B cell (primary cell): ENCODE data around the gene LRIG3. TPM values are rescaled to one million over a fixed set of nuclear protein-coding genes. Genes with fewer than 3 reads are reported as not detected.

Experiments
- ATAC-seq: fragments of 200-7000 bp; cut with Tn5 transposase; one replicate; pipeline ENCODE4 v1.10.0; 2021; ENCODE audit warnings: low read depth, mild to moderate bottlenecking, moderate number of reproducible peaks, moderate library complexity
- CTCF ChIA-PET: fragments of 350-600 bp; sonication (Branson Sonifier 250); formaldehyde crosslinking; loops from one replicate; lab custom pipeline; 2021; ENCODE audit warnings: antibody characterized with exemption, inconsistent platforms; lab: Charles Lee
- POLR2A ChIA-PET: fragments of 350-600 bp; sonication (Branson Sonifier 250); formaldehyde crosslinking; loops from one replicate; lab custom pipeline; 2021; ENCODE audit warnings: antibody characterized with exemption; lab: Charles Lee
- DNase-seq: peaks from one replicate; pipeline ENCODE4 v3.0.0; 2013
- H2AFZ ChIP-seq: 2 replicates; pipeline ENCODE4 v1.6.1; 2012; ENCODE audit warnings: mild to moderate bottlenecking, low read depth, low read length; ENCODE audit not compliant: insufficient read depth, poor library complexity, severe bottlenecking
- H3K27ac ChIP-seq, 2 donors: 1 replicate in 1 of 2; 2 replicates in 1 of 2; pipeline ENCODE4 v1.5.1; 2012 to 2013; ENCODE audit warnings: low read length in 2 of 2, mild to moderate bottlenecking in 2 of 2, moderate library complexity in 1 of 2
- H3K27me3 ChIP-seq, 4 experiments: fragments of 200-600 bp in 1 of 4; sonication (generic) in 1 of 4; replicated peaks in 1 of 4; 1 replicate in 2 of 4; 2 replicates in 2 of 4; pipeline versions ENCODE4 v1.6.1 to v1.7.0; 2013 to 2016; ENCODE audit warnings: low read length in 3 of 4, mild to moderate bottlenecking in 2 of 4, mixed read lengths in 1 of 4, moderate library complexity in 1 of 4; ENCODE audit not compliant: insufficient read depth in 4 of 4, control insufficient read depth in 3 of 4; ENCODE audit errors: control extremely low read depth in 1 of 4
- H3K36me3 ChIP-seq, 2 experiments: replicated peaks in 1 of 2; 1 replicate in 1 of 2; 2 replicates in 1 of 2; pipeline versions ENCODE4 v1.6.1 to v1.7.1; 2013; ENCODE audit warnings: low read length in 1 of 2; ENCODE audit not compliant: insufficient read depth in 2 of 2, control insufficient read depth in 1 of 2; ENCODE audit errors: control extremely low read depth in 1 of 2, extremely low read depth in 1 of 2
- H3K4me1 ChIP-seq, 2 donors: fragments of 200-600 bp in 1 of 2; sonication (generic) in 1 of 2; 1 replicate in 1 of 2; 2 replicates in 1 of 2; pipeline versions ENCODE4 v1.5.1 to v1.6.1; 2013 to 2017; ENCODE audit warnings: low read length in 2 of 2; ENCODE audit not compliant: control insufficient read depth in 2 of 2, insufficient read depth in 2 of 2
- H3K4me2 ChIP-seq: replicated peaks from 2 replicates; pipeline ENCODE3; 2012; ENCODE audit warnings: mild to moderate bottlenecking, low read depth, low read length; ENCODE audit not compliant: poor library complexity, severe bottlenecking
- H3K4me3 ChIP-seq, 5 experiments: fragments of 200-600 bp in 1 of 5; sonication (generic) in 1 of 5; 1 replicate in 3 of 5; 2 replicates in 2 of 5; pipeline versions ENCODE4 v1.5.1 to v1.7.0; 2011 to 2016; ENCODE audit warnings: low read length in 4 of 5, mild to moderate bottlenecking in 4 of 5, low read depth in 2 of 5, control low read depth in 1 of 5, moderate library complexity in 1 of 5; ENCODE audit not compliant: insufficient read depth in 1 of 5; ENCODE audit errors: control extremely low read depth in 1 of 5, extremely low read depth in 1 of 5
- H3K79me2 ChIP-seq: fragments of 200-600 bp; sonication (generic); one replicate; pipeline ENCODE4 v1.6.0; 2016; ENCODE audit warnings: low read length; ENCODE audit not compliant: control insufficient read depth, insufficient read depth
- H3K9ac ChIP-seq: fragments of 200-600 bp; sonication (generic); 2 replicates; pipeline ENCODE4 v1.6.1; 2017; ENCODE audit warnings: mild to moderate bottlenecking, low read length, moderate library complexity
- H3K9me3 ChIP-seq, 3 donors: one replicate each; pipeline versions ENCODE4 v1.6.1 to v1.7.1; 2013; ENCODE audit warnings: low read length in 2 of 3; ENCODE audit not compliant: control insufficient read depth in 2 of 3, insufficient read depth in 1 of 3; ENCODE audit errors: control extremely low read depth in 1 of 3
- H4K20me1 ChIP-seq: 2 replicates; pipeline ENCODE4 v1.6.0; 2012; ENCODE audit warnings: mild to moderate bottlenecking, low read length; ENCODE audit not compliant: insufficient read depth, control insufficient read depth, poor library complexity, severe bottlenecking
- H3K27ac Mint-ChIP-seq: one replicate; pipeline ENCODE4 v1.8.0; 2021; ENCODE audit warnings: mixed read lengths
- H3K27me3 Mint-ChIP-seq: one replicate; pipeline ENCODE4 v1.8.0; 2021; ENCODE audit warnings: mixed read lengths
- H3K4me1 Mint-ChIP-seq: one replicate; pipeline ENCODE4 v1.8.0; 2021; ENCODE audit warnings: mixed read lengths
- H3K4me3 Mint-ChIP-seq: one replicate; pipeline ENCODE4 v1.8.0; 2021; ENCODE audit warnings: mixed read lengths
- H3K9me3 Mint-ChIP-seq: one replicate; pipeline ENCODE4 v1.8.0; 2022; ENCODE audit warnings: mixed read lengths; ENCODE audit not compliant: insufficient read depth
- CTCF ChIP-seq: fragments of 200-600 bp; IDR thresholded peaks from one replicate; pipeline ENCODE4 v1.8.0; 2022; ENCODE audit warnings: antibody characterized with exemption, mild to moderate bottlenecking
- EZH2 ChIP-seq: IDR thresholded peaks from 2 replicates; pipeline ENCODE4 v1.6.1; 2012; ENCODE audit warnings: borderline replicate concordance, low read depth, mild to moderate bottlenecking, moderate library complexity, low read length; ENCODE audit not compliant: insufficient read depth, poor library complexity, severe bottlenecking
- WGBS: methylation state at CpG from one replicate; pipeline ENCODE4 v1.1.5; 2013; ENCODE audit warnings: missing lambda C conversion rate; ENCODE audit not compliant: insufficient coverage; 5-methylcytosine and 5-hydroxymethylcytosine counted together
- intact Hi-C: fragments of 100-400 bp; cut with micrococcal nuclease; formaldehyde crosslinking; loops from one replicate; pipeline ENCODE4 v1.10.0; 2022
- polyA plus RNA-seq: library from polyadenylated mRNA; depleted of rRNA; stranded (reverse); fragments of >200 nt; gene quantifications from 2 replicates; pipeline ENCODE4 v1.2.3, GENCODE V29; 2012
- total RNA-seq, 2 donors: library from RNA; stranded (reverse); fragments of 120-200 nt in 1 of 2; gene quantifications; 1 replicate in 1 of 2; 2 replicates in 1 of 2; pipeline versions ENCODE4 v1.2.3 to v1.2.4, GENCODE V29; 2013 to 2022

The LRIG3 gene
- total and polyA plus RNA-seq, 2 donors (not counting 1 experiment from before 2014, with no cell fraction given), result 0.13 TPM; not detected in 1

- intact Hi-C loops, result no loop called here
- H3K27me3 Mint-ChIP-seq, result no peaks in the 10 kb centered on the region
- H3K36me3 ChIP-seq, result no peaks in the 10 kb centered on the region
These were observed 22.8 kb upstream of the LRIG3 start for GRCh38 chr12:58943079-58943478.

GRCh38 chr12:58942345-58942744 lies 22.0 kb upstream of the LRIG3 start:
- no peaks in the 10 kb centered on the region for H3K9me3 ChIP-seq
- no peak overlapping the region for H3K4me2 ChIP-seq
- H3K4me3 Mint-ChIP-seq, result no peak overlapping the region
- POLR2A ChIA-PET, result no interaction called here
- no peak overlapping the region for H3K27ac ChIP-seq
- H3K36me3 ChIP-seq, result no peaks in the 10 kb centered on the region
- H3K4me1 ChIP-seq, result no peaks in the 10 kb centered on the region
- CTCF ChIA-PET, result no interaction called here
- no peak overlapping the region for H3K9ac ChIP-seq
- H3K9me3 Mint-ChIP-seq, result peaks cover 3% of the 10 kb centered on the region
- H3K27me3 ChIP-seq, result no peaks in the 10 kb centered on the region
- intact Hi-C loops, result no loop called here
- H3K27me3 Mint-ChIP-seq, result no peaks in the 10 kb centered on the region
- H3K4me1 Mint-ChIP-seq, result no peaks in the 10 kb centered on the region
- ATAC-seq (no peak), DNase-seq (no peak)
- H3K4me3 ChIP-seq, result no peak overlapping the region
- H2AFZ ChIP-seq, result no peak overlapping the region
- TF ChIP-seq CTCF (no peak), EZH2 (no peak)
- no CpG with 5 or more reads among the region's 2 CpGs for WGBS
- H3K79me2 ChIP-seq, result no peaks in the 10 kb centered on the region
- no peaks in the 10 kb centered on the region for H4K20me1 ChIP-seq
- no peak overlapping the region for H3K27ac Mint-ChIP-seq

More at GRCh38 chr12:58943079-58943478, 22.8 kb upstream of the LRIG3 start:
- DNase-seq (no peak), ATAC-seq (no peak)
- H3K4me1 Mint-ChIP-seq, result no peaks in the 10 kb centered on the region
- Histone ChIP-seq H2AFZ (no peak overlapping the region), H3K4me3 (no peak overlapping the region), H3K79me2 (no peaks in the 10 kb centered on the region), H3K27ac (no peak overlapping the region), H3K4me2 (no peak overlapping the region), H4K20me1 (no peaks in the 10 kb centered on the region), H3K9me3 (no peaks in the 10 kb centered on the region), H3K27me3 (no peaks in the 10 kb centered on the region), H3K4me1 (no peaks in the 10 kb centered on the region), H3K9ac (no peak overlapping the region)
- no peak for TF ChIP-seq EZH2
- TF ChIP-seq CTCF, result no peak
- 85% methylated on average over 2 of the region's 3 CpGs for WGBS
- peaks cover 3% of the 10 kb centered on the region for H3K9me3 Mint-ChIP-seq
- H3K4me3 Mint-ChIP-seq, result no peak overlapping the region
- H3K27ac Mint-ChIP-seq, result no peak overlapping the region
- POLR2A ChIA-PET, result no interaction called here
- CTCF ChIA-PET, result no interaction called here
